HG02610 (cell line): ENCODE data around the gene LRRC18.

Experiments
- ATAC-seq: cut with Tn5 transposase; IDR thresholded peaks from one replicate; pipeline ENCODE4 v1.9.1; 2021; ENCODE audit warnings: mild to moderate bottlenecking, moderate library complexity; ENCODE audit not compliant: unreplicated experiment

Gene LRRC18

GRCh38 chr10:48884179-48885045 is 55.2 kb downstream of the LRRC18 start:
- ATAC-seq, result no peak

- no peak for ATAC-seq
Observed at GRCh38 chr10:48883701-48884100, 55.9 kb downstream of the LRRC18 start.

- no peak for ATAC-seq
Observed at GRCh38 chr10:48882881-48883280, 56.8 kb downstream of the LRRC18 start.

GRCh38 chr10:48881937-48882336 is 57.7 kb downstream of the LRRC18 start:
- ATAC-seq, result no peak

- no peak for ATAC-seq
Observed at GRCh38 chr10:48880016-48880705, 59.5 kb downstream of the LRRC18 start.

GRCh38 chr10:48879451-48879850 is 60.2 kb downstream of the LRRC18 start:
- ATAC-seq, result no peak

GRCh38 chr10:48878091-48878490 is 61.5 kb downstream of the LRRC18 start:
- no peak for ATAC-seq

- ATAC-seq, result no peak
Observed at GRCh38 chr10:48872234-48872633, 67.4 kb downstream of the LRRC18 start.
